Ishikawa (cell line): ENCODE results near the gene MRGPRX1.

Source experiments
- CEBPB ChIP-seq: IDR thresholded peaks from 2 replicates; pipeline ENCODE4 v1.6.1; 2012
- EGR1 ChIP-seq: IDR thresholded peaks from 2 replicates; pipeline ENCODE4 v1.6.1; 2012
- EP300 ChIP-seq: IDR thresholded peaks from 2 replicates; pipeline ENCODE4 v1.6.1; 2012; ENCODE audit warnings: borderline replicate concordance
- FOXM1 ChIP-seq: IDR thresholded peaks from 2 replicates; pipeline ENCODE4 v1.6.1; 2012; ENCODE audit warnings: low read depth, borderline replicate concordance
- NFIC ChIP-seq: IDR thresholded peaks from 2 replicates; pipeline ENCODE4 v1.6.1; 2012
- RAD21 ChIP-seq: IDR thresholded peaks from 2 replicates; pipeline ENCODE4 v1.6.1; 2012; ENCODE audit warnings: low read depth
- TAF1 ChIP-seq: IDR thresholded peaks from 2 replicates; pipeline ENCODE4 v1.6.1; 2012; ENCODE audit warnings: low read depth, mild to moderate bottlenecking
- TCF12 ChIP-seq: IDR thresholded peaks from 2 replicates; pipeline ENCODE4 v1.6.1; 2012; ENCODE audit warnings: low read depth
- YY1 ChIP-seq: IDR thresholded peaks from 2 replicates; pipeline ENCODE4 v1.6.1; 2012; ENCODE audit warnings: low read depth
- ZBTB7A ChIP-seq: IDR thresholded peaks from 2 replicates; pipeline ENCODE4 v1.6.1; 2012; ENCODE audit warnings: low read depth
- TF ChIP-seq, protein P1 (sequence below): IDR thresholded peaks from 2 replicates; pipeline ENCODE4 v1.6.1; 2012; ENCODE audit warnings: low read depth, mild to moderate bottlenecking
- TF ChIP-seq, protein P2 (sequence below): IDR thresholded peaks from 2 replicates; pipeline ENCODE4 v1.6.1; 2012
- TF ChIP-seq, protein P3 (sequence below): IDR thresholded peaks from 2 replicates; pipeline ENCODE4 v1.6.1; 2012

DNA sequence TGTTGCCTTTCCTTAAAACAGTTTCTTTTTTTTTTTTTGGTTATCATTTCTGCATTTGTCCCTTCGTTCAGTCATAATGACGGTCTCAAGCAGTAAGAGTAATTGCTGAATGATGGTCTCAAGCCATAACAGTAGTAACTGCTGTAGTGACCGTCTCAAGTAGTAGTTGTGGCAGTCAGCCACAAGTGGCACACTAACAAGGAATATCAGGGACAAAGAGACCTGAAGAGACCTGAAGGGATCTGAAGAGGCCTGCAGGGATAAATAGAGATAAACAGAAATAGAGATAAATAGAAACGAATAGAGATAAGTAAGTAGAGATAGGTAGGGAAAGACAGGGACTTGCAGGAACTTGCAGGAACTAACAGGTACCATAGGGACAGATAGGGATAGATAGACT lies 42.7 kb upstream of the MRGPRX1 start:
- TF ChIP-seq FOXM1 (no peak), EP300 (no peak), NFIC (no peak), TCF12 (no peak), RAD21 (no peak), YY1 (no peak), EGR1 (no peak), ZBTB7A (no peak), CEBPB (no peak), TAF1 (no peak)
- TF ChIP-seq, protein P1, sequence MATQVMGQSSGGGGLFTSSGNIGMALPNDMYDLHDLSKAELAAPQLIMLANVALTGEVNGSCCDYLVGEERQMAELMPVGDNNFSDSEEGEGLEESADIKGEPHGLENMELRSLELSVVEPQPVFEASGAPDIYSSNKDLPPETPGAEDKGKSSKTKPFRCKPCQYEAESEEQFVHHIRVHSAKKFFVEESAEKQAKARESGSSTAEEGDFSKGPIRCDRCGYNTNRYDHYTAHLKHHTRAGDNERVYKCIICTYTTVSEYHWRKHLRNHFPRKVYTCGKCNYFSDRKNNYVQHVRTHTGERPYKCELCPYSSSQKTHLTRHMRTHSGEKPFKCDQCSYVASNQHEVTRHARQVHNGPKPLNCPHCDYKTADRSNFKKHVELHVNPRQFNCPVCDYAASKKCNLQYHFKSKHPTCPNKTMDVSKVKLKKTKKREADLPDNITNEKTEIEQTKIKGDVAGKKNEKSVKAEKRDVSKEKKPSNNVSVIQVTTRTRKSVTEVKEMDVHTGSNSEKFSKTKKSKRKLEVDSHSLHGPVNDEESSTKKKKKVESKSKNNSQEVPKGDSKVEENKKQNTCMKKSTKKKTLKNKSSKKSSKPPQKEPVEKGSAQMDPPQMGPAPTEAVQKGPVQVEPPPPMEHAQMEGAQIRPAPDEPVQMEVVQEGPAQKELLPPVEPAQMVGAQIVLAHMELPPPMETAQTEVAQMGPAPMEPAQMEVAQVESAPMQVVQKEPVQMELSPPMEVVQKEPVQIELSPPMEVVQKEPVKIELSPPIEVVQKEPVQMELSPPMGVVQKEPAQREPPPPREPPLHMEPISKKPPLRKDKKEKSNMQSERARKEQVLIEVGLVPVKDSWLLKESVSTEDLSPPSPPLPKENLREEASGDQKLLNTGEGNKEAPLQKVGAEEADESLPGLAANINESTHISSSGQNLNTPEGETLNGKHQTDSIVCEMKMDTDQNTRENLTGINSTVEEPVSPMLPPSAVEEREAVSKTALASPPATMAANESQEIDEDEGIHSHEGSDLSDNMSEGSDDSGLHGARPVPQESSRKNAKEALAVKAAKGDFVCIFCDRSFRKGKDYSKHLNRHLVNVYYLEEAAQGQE: no peak
- TF ChIP-seq, protein P2, sequence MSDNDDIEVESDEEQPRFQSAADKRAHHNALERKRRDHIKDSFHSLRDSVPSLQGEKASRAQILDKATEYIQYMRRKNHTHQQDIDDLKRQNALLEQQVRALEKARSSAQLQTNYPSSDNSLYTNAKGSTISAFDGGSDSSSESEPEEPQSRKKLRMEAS: no peak
- TF ChIP-seq, protein P3, sequence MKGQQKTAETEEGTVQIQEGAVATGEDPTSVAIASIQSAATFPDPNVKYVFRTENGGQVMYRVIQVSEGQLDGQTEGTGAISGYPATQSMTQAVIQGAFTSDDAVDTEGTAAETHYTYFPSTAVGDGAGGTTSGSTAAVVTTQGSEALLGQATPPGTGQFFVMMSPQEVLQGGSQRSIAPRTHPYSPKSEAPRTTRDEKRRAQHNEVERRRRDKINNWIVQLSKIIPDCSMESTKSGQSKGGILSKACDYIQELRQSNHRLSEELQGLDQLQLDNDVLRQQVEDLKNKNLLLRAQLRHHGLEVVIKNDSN: no peak
